K562 (cell line): Measurements from ENCODE around the gene FAM89B. TPM values are rescaled to one million over a fixed set of nuclear protein-coding genes. Genes with fewer than 3 reads are reported as not detected.

Experiments used
- EP400 ChIP-seq: fragments of 450-650 bp; IDR thresholded peaks from 2 replicates; pipeline ENCODE4 v1.6.1; 2017; ENCODE audit warnings: antibody characterized with exemption, mild to moderate bottlenecking, moderate library complexity
- FOXP1 ChIP-seq: sonication (generic); formaldehyde crosslinking; IDR thresholded peaks from 2 replicates; pipeline ENCODE4 v1.8.0; 2022; ENCODE audit warnings: mild to moderate bottlenecking, missing genetic modification reagents
- GATAD2B ChIP-seq: fragments of 450-650 bp; IDR thresholded peaks from 2 replicates; pipeline ENCODE4 v1.6.1; 2017; ENCODE audit warnings: mild to moderate bottlenecking, borderline replicate concordance
- IFI16 ChIP-seq: fragments of 250-450 bp; sonication (Bioruptor Pico); IDR thresholded peaks from 2 replicates; pipeline ENCODE4 v2.1.2; 2022; ENCODE audit warnings: mild to moderate bottlenecking, inconsistent platforms
- JUNB ChIP-seq: fragments of 450-650 bp; formaldehyde crosslinking; conservative IDR thresholded peaks from 2 replicates; pipeline ENCODE4 v1.4.0; 2020; ENCODE audit warnings: mild to moderate bottlenecking
- JUND ChIP-seq, 2 experiments: IDR thresholded peaks; 2 replicates in 1 of 2; 3 replicates in 1 of 2; pipeline ENCODE4 v1.6.1; 2011; ENCODE audit warnings: borderline replicate concordance in 2 of 2, low read depth in 2 of 2, low read length in 2 of 2, improper control_type of control experiment in 1 of 2, missing biosample characterization in 1 of 2, missing genetic modification characterization in 1 of 2, missing genetic modification reagents in 1 of 2
- KDM2B ChIP-seq: fragments of 250-450 bp; sonication (Bioruptor Pico); IDR thresholded peaks from 2 replicates; pipeline ENCODE4 v1.8.0; 2021; ENCODE audit warnings: mild to moderate bottlenecking, moderate library complexity
- KLF10 ChIP-seq: fragments of 250-450 bp; sonication (Bioruptor Pico); IDR thresholded peaks from 2 replicates; pipeline ENCODE4 v1.6.1; 2021; ENCODE audit warnings: matching md5 sums
- MCM3 ChIP-seq: fragments of 450-650 bp; IDR thresholded peaks from 2 replicates; pipeline ENCODE4 v1.6.1; 2016
- NONO ChIP-seq, 2 experiments: fragments of 200-400 bp in 1 of 2; fragments of 450-650 bp in 1 of 2; formaldehyde crosslinking in 1 of 2; IDR thresholded peaks; 2 replicates each; pipeline ENCODE4 v1.6.1; 2017; ENCODE audit warnings: low read depth in 2 of 2, mild to moderate bottlenecking in 2 of 2, moderate library complexity in 2 of 2, low read length in 1 of 2
- PRPF4 ChIP-seq: fragments of 200-400 bp; formaldehyde crosslinking; IDR thresholded peaks from one replicate; pipeline ENCODE4 v1.6.1; 2017; ENCODE audit warnings: low read length, low read depth, mild to moderate bottlenecking; ENCODE audit not compliant: insufficient read depth, poor library complexity, severe bottlenecking
- SMARCE1 ChIP-seq: fragments of 450-650 bp; IDR thresholded peaks from 2 replicates; pipeline ENCODE4 v1.7.1; 2016; ENCODE audit warnings: mild to moderate bottlenecking
- SUPT5H ChIP-seq: fragments of 450-650 bp; IDR thresholded peaks from 2 replicates; pipeline ENCODE4 v1.6.1; 2016
- TGIF2 ChIP-seq: sonication (generic); formaldehyde crosslinking; IDR thresholded peaks from 2 replicates; pipeline ENCODE4 v1.8.1; 2022; ENCODE audit warnings: mild to moderate bottlenecking, missing genetic modification reagents, moderate library complexity
- XRCC5 ChIP-seq: fragments of 200-400 bp; formaldehyde crosslinking; IDR thresholded peaks from 2 replicates; pipeline ENCODE4 v1.6.1; 2017; ENCODE audit warnings: low read depth, mild to moderate bottlenecking, low read length
- ZFX ChIP-seq: sonication (generic); formaldehyde crosslinking; IDR thresholded peaks from 2 replicates; pipeline ENCODE4 v1.8.0; 2022; ENCODE audit warnings: mild to moderate bottlenecking, missing genetic modification reagents, moderate library complexity
- ZNF707 ChIP-seq: fragments of 250-450 bp; sonication (Bioruptor Pico); conservative IDR thresholded peaks from 2 replicates; pipeline ENCODE4 v1.8.0; 2022; ENCODE audit warnings: inconsistent platforms, mild to moderate bottlenecking, moderate library complexity
- polyA plus RNA-seq, 8 experiments: library from polyadenylated mRNA; depleted of rRNA in 4 of 8; stranded (reverse) in 5 of 8; unstranded in 3 of 8; fragments of >200 nt; fragmentation: Nextera tagmentation in 2 of 8; fragmentation: Illumina TruSeq in 1 of 8; extraction: Ambion mirVana in 2 of 8; extraction: Trizol in 1 of 8; gene quantifications; 2 replicates each; pipeline versions ENCODE4 v1.2.1 to v1.2.3, GENCODE V29; 2011 to 2014; ENCODE audit warnings: inconsistent platforms in 1 of 8, missing spikeins in 1 of 8
- total RNA-seq, 7 experiments: library from RNA; depleted of rRNA in 6 of 7; stranded (reverse); fragments of >200 nt in 6 of 7; fragmentation: Illumina TruSeq in 2 of 7; extraction: Trizol in 2 of 7; gene quantifications; 2 replicates each; pipeline versions ENCODE4 v1.2.1 to v1.2.3, GENCODE V29; 2011 to 2021; ENCODE audit warnings: low replicate concordance in 1 of 7
- TF ChIP-seq, protein P1 (sequence below): fragments of 200-600 bp; sonication (generic); IDR thresholded peaks from one replicate; pipeline ENCODE4 v1.6.1; 2012; ENCODE audit warnings: mild to moderate bottlenecking, low read depth, low read length, inconsistent platforms
- TF ChIP-seq, protein P2 (sequence below): fragments of 250-450 bp; sonication (Bioruptor Pico); IDR thresholded peaks from 2 replicates; pipeline ENCODE4 v1.6.1; 2021; ENCODE audit warnings: mild to moderate bottlenecking

The FAM89B gene
- total and polyA plus RNA-seq, 9 of the 15 experiments (the other 6 are each of a cell fraction or from before 2014, with no cell fraction given), result 0.32 to 27.6 (median 11.9) TPM

DNA sequence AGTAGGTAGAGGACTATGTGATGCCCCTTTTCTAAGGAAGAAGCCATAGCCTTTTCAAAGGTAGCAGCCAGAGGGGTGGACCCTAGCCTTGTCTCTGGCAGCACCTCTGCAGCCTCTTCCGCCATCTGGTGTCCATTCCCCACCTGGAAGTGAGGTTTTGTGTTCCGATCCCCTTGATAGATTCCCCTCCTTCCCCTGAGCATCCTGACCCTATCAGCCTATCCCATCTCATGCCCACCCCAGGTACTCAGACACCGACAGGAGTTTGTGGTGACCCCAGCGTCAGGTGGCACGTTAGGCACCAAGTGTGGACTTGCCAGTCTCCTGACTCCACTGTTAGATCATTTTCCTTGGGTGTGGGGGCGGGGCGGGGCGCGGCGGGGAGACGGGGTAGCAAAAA lies 398 bp upstream of the FAM89B start (continued):
- TF ChIP-seq KLF10 (CRISPR knock-in tag) (no peak), JUNB (CRISPR knock-in tag) (no peak), ZNF707 (no peak), PRPF4 (no peak), GATAD2B (no peak), SUPT5H (0 out of 2 replicates have a peak, but pooled peaks have one; percentile 22), KDM2B (CRISPR knock-in tag) (no peak), TGIF2 (no peak), MCM3 (no peak), NONO (IDR thresholded peaks at IDR 0.05; ENCODE audit: low read depth in 2 of 2, low read length in 1 of 2) (no peak), FOXP1 (no peak), XRCC5 (0 out of 2 replicates have a peak, but pooled peaks have one; percentile 30), JUND (IDR thresholded peaks at IDR 0.05; ENCODE audit: borderline replicate concordance, low read depth, low read length) (0 out of 2 replicates have a peak, but pooled peaks have one; percentile 13), JUND (tag; IDR thresholded peaks at IDR 0.05; ENCODE audit: borderline replicate concordance, low read depth, low read length) (no peak), ZFX (CRISPR knock-in tag) (no peak), SMARCE1 (0 out of 2 replicates have a peak, but pooled peaks have one; percentile 12), IFI16 (CRISPR knock-in tag) (no peak), EP400 (peak; percentile 20; the same call in 1 of the 2 replicates)
- TF ChIP-seq, protein P1, sequence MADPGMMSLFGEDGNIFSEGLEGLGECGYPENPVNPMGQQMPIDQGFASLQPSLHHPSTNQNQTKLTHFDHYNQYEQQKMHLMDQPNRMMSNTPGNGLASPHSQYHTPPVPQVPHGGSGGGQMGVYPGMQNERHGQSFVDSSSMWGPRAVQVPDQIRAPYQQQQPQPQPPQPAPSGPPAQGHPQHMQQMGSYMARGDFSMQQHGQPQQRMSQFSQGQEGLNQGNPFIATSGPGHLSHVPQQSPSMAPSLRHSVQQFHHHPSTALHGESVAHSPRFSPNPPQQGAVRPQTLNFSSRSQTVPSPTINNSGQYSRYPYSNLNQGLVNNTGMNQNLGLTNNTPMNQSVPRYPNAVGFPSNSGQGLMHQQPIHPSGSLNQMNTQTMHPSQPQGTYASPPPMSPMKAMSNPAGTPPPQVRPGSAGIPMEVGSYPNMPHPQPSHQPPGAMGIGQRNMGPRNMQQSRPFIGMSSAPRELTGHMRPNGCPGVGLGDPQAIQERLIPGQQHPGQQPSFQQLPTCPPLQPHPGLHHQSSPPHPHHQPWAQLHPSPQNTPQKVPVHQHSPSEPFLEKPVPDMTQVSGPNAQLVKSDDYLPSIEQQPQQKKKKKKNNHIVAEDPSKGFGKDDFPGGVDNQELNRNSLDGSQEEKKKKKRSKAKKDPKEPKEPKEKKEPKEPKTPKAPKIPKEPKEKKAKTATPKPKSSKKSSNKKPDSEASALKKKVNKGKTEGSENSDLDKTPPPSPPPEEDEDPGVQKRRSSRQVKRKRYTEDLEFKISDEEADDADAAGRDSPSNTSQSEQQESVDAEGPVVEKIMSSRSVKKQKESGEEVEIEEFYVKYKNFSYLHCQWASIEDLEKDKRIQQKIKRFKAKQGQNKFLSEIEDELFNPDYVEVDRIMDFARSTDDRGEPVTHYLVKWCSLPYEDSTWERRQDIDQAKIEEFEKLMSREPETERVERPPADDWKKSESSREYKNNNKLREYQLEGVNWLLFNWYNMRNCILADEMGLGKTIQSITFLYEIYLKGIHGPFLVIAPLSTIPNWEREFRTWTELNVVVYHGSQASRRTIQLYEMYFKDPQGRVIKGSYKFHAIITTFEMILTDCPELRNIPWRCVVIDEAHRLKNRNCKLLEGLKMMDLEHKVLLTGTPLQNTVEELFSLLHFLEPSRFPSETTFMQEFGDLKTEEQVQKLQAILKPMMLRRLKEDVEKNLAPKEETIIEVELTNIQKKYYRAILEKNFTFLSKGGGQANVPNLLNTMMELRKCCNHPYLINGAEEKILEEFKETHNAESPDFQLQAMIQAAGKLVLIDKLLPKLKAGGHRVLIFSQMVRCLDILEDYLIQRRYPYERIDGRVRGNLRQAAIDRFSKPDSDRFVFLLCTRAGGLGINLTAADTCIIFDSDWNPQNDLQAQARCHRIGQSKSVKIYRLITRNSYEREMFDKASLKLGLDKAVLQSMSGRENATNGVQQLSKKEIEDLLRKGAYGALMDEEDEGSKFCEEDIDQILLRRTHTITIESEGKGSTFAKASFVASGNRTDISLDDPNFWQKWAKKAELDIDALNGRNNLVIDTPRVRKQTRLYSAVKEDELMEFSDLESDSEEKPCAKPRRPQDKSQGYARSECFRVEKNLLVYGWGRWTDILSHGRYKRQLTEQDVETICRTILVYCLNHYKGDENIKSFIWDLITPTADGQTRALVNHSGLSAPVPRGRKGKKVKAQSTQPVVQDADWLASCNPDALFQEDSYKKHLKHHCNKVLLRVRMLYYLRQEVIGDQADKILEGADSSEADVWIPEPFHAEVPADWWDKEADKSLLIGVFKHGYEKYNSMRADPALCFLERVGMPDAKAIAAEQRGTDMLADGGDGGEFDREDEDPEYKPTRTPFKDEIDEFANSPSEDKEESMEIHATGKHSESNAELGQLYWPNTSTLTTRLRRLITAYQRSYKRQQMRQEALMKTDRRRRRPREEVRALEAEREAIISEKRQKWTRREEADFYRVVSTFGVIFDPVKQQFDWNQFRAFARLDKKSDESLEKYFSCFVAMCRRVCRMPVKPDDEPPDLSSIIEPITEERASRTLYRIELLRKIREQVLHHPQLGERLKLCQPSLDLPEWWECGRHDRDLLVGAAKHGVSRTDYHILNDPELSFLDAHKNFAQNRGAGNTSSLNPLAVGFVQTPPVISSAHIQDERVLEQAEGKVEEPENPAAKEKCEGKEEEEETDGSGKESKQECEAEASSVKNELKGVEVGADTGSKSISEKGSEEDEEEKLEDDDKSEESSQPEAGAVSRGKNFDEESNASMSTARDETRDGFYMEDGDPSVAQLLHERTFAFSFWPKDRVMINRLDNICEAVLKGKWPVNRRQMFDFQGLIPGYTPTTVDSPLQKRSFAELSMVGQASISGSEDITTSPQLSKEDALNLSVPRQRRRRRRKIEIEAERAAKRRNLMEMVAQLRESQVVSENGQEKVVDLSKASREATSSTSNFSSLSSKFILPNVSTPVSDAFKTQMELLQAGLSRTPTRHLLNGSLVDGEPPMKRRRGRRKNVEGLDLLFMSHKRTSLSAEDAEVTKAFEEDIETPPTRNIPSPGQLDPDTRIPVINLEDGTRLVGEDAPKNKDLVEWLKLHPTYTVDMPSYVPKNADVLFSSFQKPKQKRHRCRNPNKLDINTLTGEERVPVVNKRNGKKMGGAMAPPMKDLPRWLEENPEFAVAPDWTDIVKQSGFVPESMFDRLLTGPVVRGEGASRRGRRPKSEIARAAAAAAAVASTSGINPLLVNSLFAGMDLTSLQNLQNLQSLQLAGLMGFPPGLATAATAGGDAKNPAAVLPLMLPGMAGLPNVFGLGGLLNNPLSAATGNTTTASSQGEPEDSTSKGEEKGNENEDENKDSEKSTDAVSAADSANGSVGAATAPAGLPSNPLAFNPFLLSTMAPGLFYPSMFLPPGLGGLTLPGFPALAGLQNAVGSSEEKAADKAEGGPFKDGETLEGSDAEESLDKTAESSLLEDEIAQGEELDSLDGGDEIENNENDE, result no peak
- TF ChIP-seq, protein P2, sequence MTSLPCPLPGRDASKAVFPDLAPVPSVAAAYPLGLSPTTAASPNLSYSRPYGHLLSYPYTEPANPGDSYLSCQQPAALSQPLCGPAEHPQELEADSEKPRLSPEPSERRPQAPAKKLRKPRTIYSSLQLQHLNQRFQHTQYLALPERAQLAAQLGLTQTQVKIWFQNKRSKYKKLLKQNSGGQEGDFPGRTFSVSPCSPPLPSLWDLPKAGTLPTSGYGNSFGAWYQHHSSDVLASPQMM (CRISPR knock-in tag), result no peak
- TF ChIP-seq, all 486 proteins: peak for 36
